Measurements from ENCODE around the gene CCT4.

- TF ChIP-seq CTCF (conservative IDR thresholded peaks at IDR 0.05; ENCODE audit: low read depth, low read length) (no peak), EZH2 (IDR thresholded peaks at IDR 0.05; ENCODE audit: borderline replicate concordance, low read depth, low read length, poor library complexity, severe bottlenecking) (no peak)
Observed at GRCh38 chr2:61920548-61920947, 32.1 kb upstream of the CCT4 start.
